ENCODE results near the gene TMBIM6.
A peak's percentile ranks its signal among the peaks of the same experiment; 100 is the strongest.
"Not testable (repeated sequence)": the region's sequence is repeated elsewhere in the genome, so short reads cannot be mapped to it uniquely, and the experiment has no call there.

TMBIM6 gene

DNA sequence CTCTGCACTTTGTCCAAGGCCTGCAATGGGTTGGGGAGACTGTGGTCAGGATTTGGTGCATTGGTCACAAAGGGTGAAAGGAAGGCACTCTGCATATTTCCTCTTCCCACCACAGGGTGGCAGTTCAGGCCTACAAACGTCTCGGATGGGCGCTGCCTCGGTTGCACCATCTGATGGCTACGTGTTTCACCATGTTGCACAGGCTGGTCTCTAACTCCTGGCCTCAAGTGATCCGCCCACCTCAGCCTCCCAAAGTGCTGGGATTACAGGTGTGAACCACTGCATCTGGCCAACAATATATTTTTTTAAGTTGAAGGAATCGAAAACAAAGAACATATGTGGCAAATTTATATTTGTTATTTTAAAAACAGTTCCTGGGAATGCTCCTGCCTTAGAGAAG, 35.1 kb downstream of the TMBIM6 start:
- FAIRE-seq (no peak), DNase-seq (ENCODE audit: low spot score) (peak; percentile 85)

DNA sequence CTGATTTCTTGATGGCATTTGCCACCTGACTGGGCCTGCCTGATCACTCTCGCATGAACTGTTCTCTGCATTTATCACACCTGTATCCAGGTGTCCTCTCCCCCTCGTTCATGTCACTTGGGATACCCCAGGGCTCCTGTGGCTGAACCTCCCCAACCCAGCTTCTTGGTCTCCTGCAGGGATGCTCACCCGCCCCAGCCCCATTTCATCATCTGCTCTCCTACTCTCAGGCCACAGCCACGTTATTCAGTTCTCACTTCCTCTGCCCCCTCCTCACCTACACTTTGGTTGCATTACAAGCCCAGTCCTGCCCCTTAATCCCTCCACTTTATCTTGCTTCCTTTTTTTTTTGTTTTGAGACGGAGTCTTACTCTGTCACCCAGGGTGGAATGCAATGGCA, 35.5 kb downstream of the TMBIM6 start:
- DNase-seq (ENCODE audit: low spot score), result no peak
- FAIRE-seq, result no peak

DNA sequence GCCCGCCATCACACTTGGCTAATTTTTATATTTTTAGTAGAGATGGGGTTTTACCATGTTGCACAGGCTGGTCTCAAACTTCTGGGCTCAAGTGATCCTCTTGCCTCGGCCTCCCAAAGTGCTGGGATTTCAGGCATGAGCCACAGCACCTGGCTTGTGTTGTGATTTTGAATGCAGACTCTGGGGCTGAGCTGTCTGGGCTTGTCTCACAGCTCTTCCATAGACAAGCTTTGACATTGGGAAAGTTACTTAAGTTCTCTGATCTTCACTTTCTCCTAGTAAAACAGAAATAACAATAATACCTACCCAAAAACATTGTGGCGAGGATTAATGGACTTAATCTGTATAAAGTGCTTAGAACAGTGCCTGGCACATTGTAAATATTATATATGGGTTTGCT, 36.0 kb downstream of the TMBIM6 start:
- FAIRE-seq (no peak), DNase-seq (ENCODE audit: low spot score) (no peak)

DNA sequence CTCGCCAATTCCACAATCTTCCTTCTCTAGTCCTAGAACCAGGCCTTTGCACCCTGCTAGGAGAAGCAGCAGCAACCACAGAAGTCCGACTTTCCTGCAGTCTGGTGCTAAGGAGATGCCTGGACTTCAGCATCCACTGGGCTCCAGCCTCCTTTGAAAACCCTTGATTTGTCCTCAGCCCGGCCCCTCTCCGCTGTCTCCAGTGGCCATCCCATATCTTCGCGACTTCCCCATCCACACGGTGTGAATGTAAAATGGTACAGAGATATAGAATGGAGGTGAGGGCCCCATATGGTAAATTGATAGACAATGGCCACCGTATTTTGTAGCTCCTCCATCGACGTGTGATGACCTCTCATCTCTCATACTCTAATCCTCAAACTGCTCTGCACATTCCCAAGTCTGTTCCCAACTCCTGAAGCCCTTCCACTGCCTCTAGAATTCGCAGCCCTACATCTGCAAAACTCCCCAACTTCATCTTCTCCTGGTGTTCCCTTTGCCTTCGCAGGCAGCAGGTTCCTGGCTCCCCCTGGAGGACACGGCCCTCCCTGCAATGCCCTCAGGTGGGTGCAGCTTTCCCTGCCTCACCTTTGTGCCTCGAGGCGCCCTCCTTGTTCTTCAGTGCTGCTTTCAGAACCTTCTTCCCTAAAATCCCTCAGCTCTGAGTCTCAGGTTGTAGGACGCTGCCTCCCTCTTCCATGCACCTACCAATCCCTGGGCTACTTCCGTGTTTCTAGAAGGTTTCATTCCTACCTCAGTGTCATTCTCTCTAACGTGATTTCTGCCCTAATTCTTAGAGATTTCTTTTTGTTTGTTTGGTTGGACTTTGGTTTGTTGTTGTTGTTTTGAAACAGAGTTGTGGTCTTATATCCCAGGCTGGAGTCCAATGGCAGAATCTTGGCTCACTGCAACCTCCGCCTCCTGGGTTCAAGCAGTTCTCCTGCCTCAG, 36.7 kb downstream of the TMBIM6 start:
- peak; percentile 81 for DNase-seq (ENCODE audit: low spot score)
- no peak for FAIRE-seq

DNA sequence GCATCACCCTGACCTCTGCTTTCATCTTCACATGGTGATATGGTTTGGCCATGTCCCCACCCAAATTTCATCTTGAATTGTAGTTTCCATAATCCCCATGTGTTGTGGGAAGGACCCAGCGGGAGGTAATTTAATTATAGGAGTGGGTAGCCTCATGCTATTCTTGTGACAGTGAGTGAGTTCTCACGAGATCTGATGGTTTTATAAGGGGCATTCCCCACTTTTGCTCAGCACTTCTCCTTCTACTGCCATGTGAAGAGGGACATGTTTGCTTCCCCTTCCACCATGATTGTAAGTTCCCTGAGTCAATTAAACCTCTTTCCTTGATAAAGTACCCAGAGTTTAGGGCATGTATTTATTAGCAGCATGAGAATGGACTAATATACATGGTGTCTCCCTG, 38.2 kb downstream of the TMBIM6 start:
- FAIRE-seq (no peak), DNase-seq (ENCODE audit: low spot score) (no peak)

DNA sequence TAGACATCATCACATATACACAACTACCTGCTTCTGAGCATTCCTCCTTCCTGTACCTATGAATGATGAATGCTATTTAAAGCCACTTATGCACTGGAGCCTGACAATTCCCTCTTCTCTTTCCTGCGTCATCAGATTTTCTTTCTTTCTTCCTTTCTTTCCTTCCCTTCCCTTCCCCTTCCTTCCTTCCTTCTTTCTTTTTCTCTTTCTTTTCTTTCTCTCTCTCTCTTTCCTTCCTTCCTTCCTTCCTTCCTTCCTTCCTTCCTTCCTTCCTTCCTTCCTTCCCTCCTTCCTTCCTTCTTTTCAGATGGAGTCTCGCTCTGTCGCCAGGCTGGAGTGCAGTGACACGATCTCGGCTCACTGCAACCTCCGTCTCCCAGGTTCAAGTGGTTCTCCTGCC, 39.6 kb downstream of the TMBIM6 start:
- DNase-seq (ENCODE audit: low spot score); FAIRE-seq: not testable (repeated sequence)

DNA sequence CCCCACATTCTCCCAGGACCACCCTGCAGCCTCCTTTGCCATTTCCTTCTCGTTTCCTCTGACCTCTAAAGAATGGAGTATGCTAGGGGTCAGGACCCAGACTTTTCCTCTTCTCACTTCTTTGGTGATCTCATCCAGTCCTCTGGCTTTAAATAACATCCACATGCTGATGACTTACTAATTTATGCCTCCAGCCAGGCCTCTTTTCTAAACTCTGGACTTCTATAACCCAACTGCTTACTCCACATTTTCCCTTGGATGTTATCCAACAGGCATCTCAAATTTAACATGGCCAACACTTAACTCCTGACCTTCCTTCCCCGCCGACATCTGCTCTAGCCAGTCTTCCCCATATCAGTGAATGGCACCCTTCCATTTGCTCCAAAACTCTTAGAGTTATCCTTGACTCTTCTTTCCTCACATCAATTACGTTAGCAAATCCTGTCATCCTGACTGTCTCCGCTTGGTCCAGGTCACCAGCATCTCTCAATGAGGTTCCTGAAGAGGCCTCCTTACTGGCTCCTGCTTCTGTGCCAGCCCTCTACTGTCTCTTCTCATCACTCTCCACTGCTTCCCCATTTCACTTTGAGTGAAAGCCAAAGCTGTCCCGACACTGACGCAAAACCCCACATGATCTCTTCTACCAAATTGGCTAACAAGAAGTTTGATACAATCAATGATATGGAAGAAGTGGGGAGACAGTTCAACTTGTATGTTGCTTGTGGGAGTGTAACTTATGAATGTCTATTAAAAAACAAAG, 42.7 kb downstream of the TMBIM6 start:
- FAIRE-seq, result no peak
- DNase-seq (ENCODE audit: low spot score), result no peak

DNA sequence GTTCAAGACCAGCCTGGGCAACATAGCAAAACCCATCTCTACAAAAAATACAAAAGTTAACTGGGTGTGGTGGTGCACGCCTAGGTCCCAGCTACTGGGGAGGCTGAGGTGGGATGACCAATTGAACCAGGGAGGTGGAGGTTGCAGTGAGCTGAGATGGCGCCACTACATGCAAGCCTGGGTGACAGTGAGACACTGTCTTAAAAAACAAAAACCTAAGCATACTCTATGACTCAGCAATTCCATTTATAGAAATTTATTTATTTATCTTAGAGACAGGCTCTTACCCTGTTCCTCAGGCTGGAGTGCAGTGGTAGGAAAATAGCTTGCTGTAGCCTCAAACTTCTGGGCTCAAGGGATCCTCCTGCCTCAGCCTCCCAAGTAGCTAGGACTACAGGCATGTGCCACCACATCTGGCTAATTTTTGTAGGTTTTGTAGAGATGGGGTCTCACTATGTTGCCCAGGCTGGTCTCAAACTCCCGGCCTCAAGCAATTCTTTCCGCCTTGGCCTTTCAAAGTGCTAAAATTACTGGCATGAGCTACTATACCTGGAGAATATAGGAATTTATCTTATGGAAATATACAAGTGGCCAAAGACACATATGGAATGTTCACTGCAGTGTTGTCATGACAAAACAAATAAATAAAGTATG, 43.5 kb downstream of the TMBIM6 start:
- DNase-seq (ENCODE audit: low spot score), result no peak
- FAIRE-seq, result no peak

DNA sequence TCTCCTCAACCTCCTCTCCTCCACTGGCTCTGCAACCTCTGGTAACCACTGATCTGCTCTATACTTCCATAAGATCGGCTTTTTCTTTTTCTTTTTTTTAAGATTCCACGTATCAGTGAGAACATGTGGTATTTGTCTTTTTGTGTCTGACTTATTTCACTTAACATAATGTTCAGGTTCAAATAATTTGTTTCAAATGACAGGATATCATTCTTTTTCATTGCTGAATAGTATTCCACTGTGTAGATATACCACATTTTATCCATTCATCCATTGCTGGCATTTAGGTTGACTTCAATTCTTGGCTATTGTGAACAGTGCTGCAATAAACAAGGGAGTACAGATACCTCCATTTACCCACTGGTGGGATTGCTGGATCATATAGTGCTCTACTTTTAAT, 46.3 kb downstream of the TMBIM6 start:
- FAIRE-seq, result no peak
- no peak for DNase-seq (ENCODE audit: low spot score)

DNA sequence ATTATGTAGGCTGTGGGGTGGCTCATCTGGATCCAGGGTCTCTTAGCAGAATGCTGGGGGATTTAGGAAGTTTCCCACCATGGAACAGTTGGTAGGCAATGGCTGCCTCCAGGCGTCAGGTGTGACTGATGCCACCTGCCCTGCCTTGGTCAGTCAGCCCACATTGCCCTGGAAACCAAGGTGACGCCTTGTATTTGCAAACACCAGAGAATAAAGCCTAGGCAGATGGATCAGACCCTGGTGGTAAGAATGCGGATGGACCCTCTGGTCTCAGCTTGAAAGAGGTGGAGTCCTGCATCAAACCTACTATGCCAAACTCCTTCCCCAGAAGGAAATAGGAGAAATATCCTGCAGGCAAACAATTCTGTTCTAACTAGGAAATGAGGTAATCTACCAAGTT, 48.6 kb downstream of the TMBIM6 start:
- no peak for DNase-seq (ENCODE audit: low spot score)
- FAIRE-seq, result no peak

DNA sequence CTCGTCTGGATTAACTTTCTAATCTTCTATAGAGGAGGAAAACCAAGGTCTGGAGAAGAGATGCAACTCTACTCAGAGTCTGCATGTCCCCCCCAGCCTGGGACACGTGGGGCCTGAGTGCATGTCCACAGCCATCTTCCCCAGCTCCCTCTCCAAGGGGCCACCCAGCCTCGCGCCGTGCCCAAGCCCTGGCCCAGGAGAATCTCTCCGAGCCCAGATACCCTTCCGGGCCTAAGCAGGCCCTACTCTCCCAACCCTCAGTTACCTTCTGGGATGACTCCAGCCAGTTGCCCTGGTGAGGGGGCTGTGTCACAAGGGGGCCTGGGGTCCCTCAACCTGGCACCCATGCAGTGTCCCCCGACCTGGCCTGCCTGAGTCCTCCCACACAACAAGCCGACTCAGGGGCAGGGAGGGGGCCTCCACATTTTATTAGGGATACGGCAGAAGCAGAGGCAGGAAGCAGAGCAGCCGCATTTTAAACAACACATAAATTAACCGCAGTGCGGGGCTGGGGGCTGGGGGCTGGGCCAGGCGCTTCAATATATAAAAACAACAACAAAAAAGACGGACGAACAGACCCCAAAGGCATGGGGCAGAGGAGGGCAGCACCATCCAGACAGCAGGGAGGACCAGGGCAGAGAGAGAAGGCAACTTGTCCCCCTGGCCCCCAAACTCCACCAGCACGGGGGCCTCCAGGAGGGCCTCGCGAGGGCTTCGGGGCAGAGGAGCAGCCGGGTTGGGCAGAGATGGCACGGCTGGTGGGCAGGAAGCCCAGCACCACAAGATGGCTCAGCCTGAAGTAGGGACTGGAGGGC, 49.6 kb downstream of the TMBIM6 start:
- DNase-seq (ENCODE audit: low spot score) (no peak), FAIRE-seq (no peak)

DNA sequence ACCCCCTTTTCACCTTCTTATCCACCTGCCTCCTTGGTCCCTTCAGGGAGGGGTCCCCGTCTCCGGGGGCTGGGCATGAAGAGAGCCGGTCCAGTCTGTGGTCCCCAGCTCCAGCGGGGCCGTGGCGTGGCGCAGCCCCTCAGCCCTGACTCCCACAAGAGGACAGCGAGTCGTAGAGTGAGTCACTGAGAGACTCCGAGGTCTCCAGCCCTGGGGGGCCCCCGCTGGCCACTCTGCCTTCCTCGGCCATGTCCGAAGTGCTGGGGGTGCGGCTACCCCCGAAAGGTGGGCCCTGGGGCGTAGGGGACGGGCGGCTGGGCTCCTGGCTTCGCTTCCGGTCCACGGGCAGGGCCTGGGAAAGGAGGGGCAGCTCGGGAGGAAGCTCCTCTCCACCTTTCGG, 50.3 kb downstream of the TMBIM6 start:
- no peak for DNase-seq (ENCODE audit: low spot score)

DNA sequence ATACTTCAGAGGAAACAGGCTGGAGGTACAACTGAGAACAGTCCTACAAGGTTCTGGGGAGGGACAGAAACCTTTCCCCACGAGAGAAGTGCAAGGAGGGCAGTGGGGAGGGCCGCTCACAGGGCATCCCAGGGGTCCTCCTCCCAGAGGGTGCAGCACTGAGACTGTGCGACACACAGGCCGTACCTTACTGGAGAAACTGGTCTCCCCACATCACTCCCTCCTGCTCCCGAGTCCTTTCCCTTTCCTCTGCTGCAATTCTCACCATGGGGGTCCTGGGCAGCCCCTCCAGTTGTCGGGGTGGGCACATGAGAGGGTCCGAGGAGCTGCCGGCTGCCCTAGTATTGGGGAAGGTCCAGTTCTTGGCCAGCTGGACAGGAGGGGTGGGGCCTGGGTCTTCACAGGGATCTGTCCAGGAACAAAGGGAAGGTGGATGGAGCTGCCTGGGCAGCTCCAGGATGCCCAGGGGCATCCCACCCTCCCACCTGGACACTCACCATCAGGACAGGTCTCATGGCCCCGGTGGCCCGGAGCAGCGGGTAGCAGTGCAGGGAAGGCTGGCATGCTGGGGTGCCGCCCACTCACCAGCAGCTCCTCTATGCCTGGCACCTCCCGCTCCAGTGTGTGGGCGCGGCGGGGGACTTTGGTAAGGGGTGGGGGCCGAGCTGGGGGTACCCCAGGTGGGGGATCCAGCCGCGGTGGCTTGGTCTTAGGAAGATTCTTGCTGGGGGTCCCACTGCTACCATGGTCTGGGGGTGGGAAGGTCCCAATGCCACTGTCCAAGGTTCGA, 51.0 kb downstream of the TMBIM6 start:
- no peak for FAIRE-seq
- no peak for DNase-seq (ENCODE audit: low spot score)

More for the DNA sequence above, 50.3 kb downstream of the TMBIM6 start:
- FAIRE-seq, result no peak

DNA sequence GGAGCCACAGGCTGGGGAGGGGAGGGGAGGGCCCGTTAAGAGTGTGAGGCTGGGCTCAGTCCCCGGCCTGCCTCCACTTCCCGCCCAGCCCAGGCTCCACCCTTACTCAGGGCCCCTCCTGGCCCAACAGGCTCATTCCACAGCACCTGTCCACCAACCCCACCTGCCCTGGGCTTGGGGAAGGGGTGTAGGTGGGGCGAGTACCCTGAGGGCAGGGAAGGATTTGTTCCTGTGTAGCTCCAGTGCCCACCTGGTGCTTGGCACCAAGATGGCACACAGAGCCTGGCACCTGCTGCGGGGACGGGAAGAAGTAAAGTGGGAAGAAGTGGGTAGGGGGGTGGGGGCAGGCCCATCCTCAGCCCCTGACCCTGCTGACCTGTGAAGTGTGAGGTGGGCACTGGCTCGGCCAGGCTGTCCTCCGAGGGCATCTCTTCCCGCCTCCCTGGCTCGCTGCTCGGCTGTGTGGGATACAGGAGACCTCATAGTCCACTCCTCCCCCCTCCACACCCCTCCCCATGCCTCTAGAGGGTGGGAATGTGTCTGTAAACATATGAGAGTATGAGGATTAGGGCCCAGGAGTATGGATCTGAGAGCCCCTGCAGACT, 51.7 kb downstream of the TMBIM6 start:
- FAIRE-seq (no peak), DNase-seq (ENCODE audit: low spot score) (no peak)

DNA sequence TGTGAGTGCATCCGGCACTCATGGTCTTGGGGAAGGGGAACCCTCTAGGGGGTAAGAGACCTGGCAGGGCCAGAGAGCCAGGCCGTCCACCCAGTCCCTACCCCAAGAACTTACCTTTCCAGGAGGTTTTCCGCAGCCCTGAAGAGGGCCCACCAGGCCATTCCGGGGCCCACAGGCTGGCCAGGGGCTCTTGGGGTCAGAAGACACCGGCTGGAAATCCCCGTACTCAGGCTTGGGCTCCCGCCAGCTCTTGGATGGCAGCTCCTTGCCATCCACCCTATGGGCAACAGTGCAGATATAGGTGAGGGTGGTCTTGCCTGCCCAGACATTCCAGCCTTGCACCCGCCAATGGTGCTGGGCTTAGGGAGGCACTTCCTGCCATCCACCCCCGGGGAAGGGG, 52.3 kb downstream of the TMBIM6 start:
- DNase-seq (ENCODE audit: low spot score) (no peak), FAIRE-seq (no peak)

DNA sequence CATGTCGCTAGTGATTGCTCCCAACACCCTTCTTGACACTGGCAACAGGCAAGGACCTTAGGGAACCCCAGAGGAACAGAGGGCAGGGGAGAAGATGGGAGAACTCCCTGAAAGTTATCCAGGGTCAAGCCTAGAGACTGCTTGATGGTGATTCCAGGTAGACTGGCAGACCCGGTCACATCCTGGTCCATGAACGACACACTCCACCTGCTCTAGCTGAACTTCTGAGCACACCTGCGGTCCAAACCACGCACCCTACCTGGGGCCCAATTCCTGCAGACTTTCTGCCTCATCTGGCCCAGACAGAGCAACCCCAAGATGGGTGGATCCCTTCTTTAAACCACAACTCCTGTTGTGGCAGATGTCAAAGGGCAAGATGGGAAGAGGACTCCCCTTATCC, 52.7 kb downstream of the TMBIM6 start:
- DNase-seq (ENCODE audit: low spot score) (no peak), FAIRE-seq (no peak)

DNA sequence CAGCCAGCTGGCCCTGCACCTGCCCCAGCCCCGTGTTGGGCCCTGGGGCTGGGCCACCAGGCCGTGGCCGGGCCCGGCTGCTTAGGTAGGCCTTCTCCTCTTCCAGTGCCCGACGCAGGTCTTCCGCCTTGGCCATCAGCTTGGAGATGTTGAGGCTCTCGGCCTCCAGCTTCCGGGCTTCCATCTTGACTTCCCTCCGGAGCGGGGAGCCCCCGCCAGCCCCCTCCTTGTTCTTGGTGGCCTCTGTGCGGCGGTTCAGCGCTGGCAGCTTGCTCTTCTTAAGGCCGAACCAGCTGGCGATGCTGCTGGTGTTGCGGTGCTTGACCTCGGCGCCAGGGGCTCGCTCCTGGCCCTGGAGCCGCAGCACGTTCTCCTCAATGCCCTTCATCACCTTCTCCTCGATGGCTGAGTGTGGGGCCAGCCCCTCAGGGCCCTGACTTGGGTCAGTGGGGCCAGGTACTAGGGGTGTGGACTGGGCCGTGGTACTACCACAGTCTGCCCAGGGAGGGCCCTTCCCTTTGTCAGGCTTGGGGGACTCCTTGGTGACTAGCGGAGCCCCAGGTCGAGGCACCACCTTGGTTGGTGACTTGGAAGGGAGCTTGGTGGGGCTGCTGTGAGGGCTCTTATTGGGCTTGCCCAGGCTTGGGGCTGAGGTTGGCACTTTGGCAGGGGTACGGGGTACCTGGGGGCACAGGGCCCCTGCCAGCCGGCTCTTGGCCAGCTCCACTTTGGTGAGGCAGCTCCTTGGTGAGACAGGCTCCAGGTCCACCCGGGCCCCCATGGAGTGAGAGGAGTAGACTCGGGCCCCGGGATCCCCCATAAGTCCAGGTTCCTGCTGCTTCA, 53.7 kb downstream of the TMBIM6 start:
- no peak for FAIRE-seq
- DNase-seq (ENCODE audit: low spot score), result no peak

DNA sequence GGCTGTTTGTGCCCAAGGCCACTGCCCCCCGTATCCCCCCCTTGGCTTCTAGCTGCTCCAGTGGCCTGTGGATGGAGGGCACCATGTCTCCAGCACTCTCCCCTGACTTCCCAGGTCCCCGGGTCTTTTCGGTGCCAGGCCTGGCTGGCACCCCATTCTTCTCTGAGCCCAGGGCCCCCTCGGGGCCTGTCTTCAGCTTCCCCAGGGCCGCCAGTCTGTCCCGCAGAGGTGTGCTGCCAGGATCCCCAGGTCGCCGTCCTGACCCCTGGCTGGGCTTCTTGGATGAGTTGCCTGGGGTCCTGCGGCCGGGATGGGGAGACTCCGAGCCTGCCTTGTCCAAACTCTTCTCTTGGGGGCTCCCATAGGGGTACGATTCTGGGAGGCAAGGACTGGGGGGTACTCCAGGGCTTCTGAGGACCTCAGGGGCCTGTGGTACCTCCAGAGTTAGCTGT, 54.3 kb downstream of the TMBIM6 start:
- DNase-seq (ENCODE audit: low spot score), result no peak
- no peak for FAIRE-seq

DNA sequence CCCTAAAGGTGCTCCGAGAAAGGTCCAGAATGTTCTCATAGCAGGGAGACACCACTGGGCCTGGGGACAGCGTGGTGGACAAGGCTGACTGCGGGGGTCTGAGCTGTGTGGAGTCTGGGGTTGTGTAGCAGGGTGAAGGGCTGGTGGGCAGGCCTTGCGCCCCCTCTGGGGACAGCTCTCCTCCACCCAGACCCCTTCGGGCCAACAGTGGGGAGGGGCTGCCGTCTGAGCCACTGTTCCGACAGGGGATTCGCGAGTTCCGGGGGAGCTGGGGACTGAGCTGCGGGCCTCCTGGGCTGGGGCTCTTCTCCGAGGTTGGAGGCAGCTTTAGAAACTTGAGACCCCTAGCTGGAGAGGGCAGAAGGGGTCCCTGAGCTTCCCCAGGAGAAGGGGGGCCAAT, 54.8 kb downstream of the TMBIM6 start:
- no peak for FAIRE-seq
- DNase-seq (ENCODE audit: low spot score), result no peak
